Measurements from ENCODE around the gene RPL27. TPM values are rescaled to one million over a fixed set of nuclear protein-coding genes. Genes with fewer than 3 reads are reported as not detected.

Gene RPL27
- total and polyA plus RNA-seq, 2 of the 8 experiments (the other 6 are each of a cell fraction or from before 2014, with no cell fraction given) = 1,415 to 3,779 TPM

- CTCF ChIA-PET (ENCODE audit: partially characterized antibody) = interaction anchor here (0.6 to 1.0 kb wide), 2 partner anchors 105 to 290 kb away, joined by 3 read pairs; partner anchors contain the start of gene BRCA1
- FAIRE-seq = no peak
- 78% methylated on average over 6 of the region's 6 CpGs; no CpG with 5 or more reads in 1 of the 2 experiments for whole genome bisulfite sequencing, 2 experiments (ENCODE audit: extremely low coverage in 1 of 2, insufficient coverage in 1 of 2, insufficient read length in 1 of 2, insufficient replicate concordance in 2 of 2, low coverage in 1 of 2, low lambda C conversion rate in 2 of 2, missing lambda C conversion rate in 1 of 2)
- TF ChIP-seq JUND (IDR thresholded peaks at IDR 0.05; ENCODE audit: low read length) = no peak
- no peak for TF ChIP-seq KDM5A (IDR thresholded peaks at IDR 0.05; ENCODE audit: low read length)
- no peak for TF ChIP-seq SP4 (IDR thresholded peaks at IDR 0.05; ENCODE audit: low read length)
- no peak for TF ChIP-seq RNF2 (IDR thresholded peaks at IDR 0.05; ENCODE audit: borderline replicate concordance, low read depth, low read length, missing control alignments, poor library complexity, severe bottlenecking)
- no peak for TF ChIP-seq CHD1 (IDR thresholded peaks at IDR 0.05; ENCODE audit: low read depth, low read length)
- TF ChIP-seq POLR2A (IDR thresholded peaks at IDR 0.05; ENCODE audit: control extremely low read depth in 1 of 2, low read depth in 2 of 2, low read length in 2 of 2) = no peak
- TF ChIP-seq SRF (IDR thresholded peaks at IDR 0.05; ENCODE audit: low read depth, low read length) = no peak
- no peak for TF ChIP-seq SIN3A (conservative IDR thresholded peaks at IDR 0.05 in 1 of 2, IDR thresholded peaks at IDR 0.05 in 1 of 2; ENCODE audit: low read depth in 1 of 2, low read length in 2 of 2)
- no peak for TF ChIP-seq MAFK (IDR thresholded peaks at IDR 0.05; ENCODE audit: low read depth, low read length)
- no peak for TF ChIP-seq YY1 (IDR thresholded peaks at IDR 0.05; ENCODE audit: low read depth, low read length)
- no peak for TF ChIP-seq TCF12 (IDR thresholded peaks at IDR 0.05; ENCODE audit: low read depth, low read length)
Measured at GRCh38 chr17:43020030-43020621, 21.9 kb downstream of the RPL27 start.

More at GRCh38 chr17:43020030-43020621, 21.9 kb downstream of the RPL27 start:
- Histone ChIP-seq H3K79me2 (ENCODE audit: control insufficient read depth in 1 of 2, insufficient read depth in 2 of 2, low read length in 2 of 2) (peaks cover 0 to 35% of the 10 kb centered on the region in 2 experiments; a peak in 3 of 4 replicates), H3K18ac (ENCODE audit: extremely low read depth, low read length) (no peak overlapping the region), H3K4me3 (ENCODE audit: extremely low read depth in 1 of 4, insufficient read depth in 2 of 4, low read depth in 3 of 4, low read length in 4 of 4) (peak overlapping the region in 2 of 4 experiments; percentile 1 to 97; a peak in 3 of 8 replicates), H3K9me3 (ENCODE audit: insufficient read depth in 2 of 2, low read depth in 1 of 2, low read length in 1 of 2) (no peaks in the 10 kb centered on the region), H2AFZ (ENCODE audit: low read length) (no peak overlapping the region), H3K9ac (replicated peaks in 1 of 4; ENCODE audit: extremely low read depth in 1 of 4, low read depth in 3 of 4, low read length in 3 of 4) (no peak overlapping the region), H3K4me1 (replicated peaks in 1 of 4; ENCODE audit: control insufficient read depth in 3 of 4, insufficient read depth in 4 of 4, low read length in 3 of 4) (peaks cover 7 to 18% (median 10%) of the 10 kb centered on the region in 4 experiments), H3K14ac (ENCODE audit: insufficient read length) (no peak overlapping the region), H4K5ac (ENCODE audit: insufficient read length, low read depth, low read length) (no peak overlapping the region), H3K79me1 (ENCODE audit: low read depth, low read length) (peaks cover 17% of the 10 kb centered on the region), H2BK120ac (replicated peaks; ENCODE audit: low read depth, low read length) (no peak overlapping the region), H2BK15ac (ENCODE audit: low read length) (no peak overlapping the region), H3K23ac (ENCODE audit: insufficient read length) (no peak overlapping the region), H2BK12ac (ENCODE audit: low read depth, low read length) (no peak overlapping the region), H4K91ac (replicated peaks; ENCODE audit: insufficient read length, low read length) (no peak overlapping the region), H3K36me3 (ENCODE audit: control insufficient read depth in 2 of 4, insufficient read depth in 4 of 4, low read length in 3 of 4) (peaks cover 6 to 34% (median 12%) of the 10 kb centered on the region in 4 experiments; a peak in 7 of 8 replicates), H4K20me1 (replicated peaks in 1 of 2; ENCODE audit: control insufficient read depth in 1 of 2, insufficient read depth in 2 of 2, low read length in 2 of 2) (peaks cover 10% of the 10 kb centered on the region in 2 experiments), H3K23me2 (ENCODE audit: low read depth, low read length) (peaks cover 11% of the 10 kb centered on the region; the same call in 1 of the 2 replicates), H3K56ac (replicated peaks; ENCODE audit: insufficient read length, low read depth, low read length) (no peak overlapping the region), H2AK5ac (ENCODE audit: low read depth, low read length) (no peak overlapping the region), H2BK5ac (ENCODE audit: low read depth, low read length) (0 out of 2 replicates have a peak overlapping the region, but pooled peaks have one; percentile 9), H2BK20ac (ENCODE audit: low read length) (no peak overlapping the region), H3K4me2 (ENCODE audit: insufficient read depth in 1 of 2, low read depth in 2 of 2, low read length in 2 of 2) (peak overlapping the region; percentile 61 to 86), H3K4ac (replicated peaks; ENCODE audit: insufficient read length, low read depth, low read length) (no peak overlapping the region), H3K27ac (ENCODE audit: low read depth, low read length) (no peak overlapping the region), H3K27me3 (replicated peaks in 1 of 4; ENCODE audit: control insufficient read depth in 3 of 4, extremely low read depth in 1 of 4, insufficient read depth in 3 of 4, low read length in 3 of 4) (no peaks in the 10 kb centered on the region), H4K8ac (ENCODE audit: extremely low read depth, insufficient read depth, low read length) (no peak overlapping the region)
- POLR2A ChIA-PET (ENCODE audit: partially characterized antibody) = interaction anchor here (0.7 to 10.8 kb wide), 12 partner anchors 8 to 295 kb away, joined by 3 to 123 read pairs (median 4); partner anchors contain the start of genes IFI35, PTGES3L, RPL27 and RUNDC1
- DNase-seq (ENCODE audit: low read depth in 1 of 2, low spot score in 2 of 2) = no peak

Data from H1 (cell line).